ENCODE data around the gene PLEKHA6.

PLEKHA6 gene

GRCh38 chr1:204292740-204293139 lies 67.0 kb downstream of the PLEKHA6 start:
- no peak for TF ChIP-seq CTCF (IDR thresholded peaks at IDR 0.05)

GRCh38 chr1:204289280-204289679 lies 70.4 kb downstream of the PLEKHA6 start:
- TF ChIP-seq CTCF (IDR thresholded peaks at IDR 0.05): no peak

- no peak for TF ChIP-seq CTCF (IDR thresholded peaks at IDR 0.05)
Observed at GRCh38 chr1:204288021-204288588, 71.6 kb downstream of the PLEKHA6 start.

- TF ChIP-seq CTCF (IDR thresholded peaks at IDR 0.05): no peak
Observed at GRCh38 chr1:204287466-204287891, 72.2 kb downstream of the PLEKHA6 start.

- TF ChIP-seq CTCF (IDR thresholded peaks at IDR 0.05): no peak
Observed at GRCh38 chr1:204286831-204287421, 72.8 kb downstream of the PLEKHA6 start.

- TF ChIP-seq CTCF (IDR thresholded peaks at IDR 0.05): no peak
Observed at GRCh38 chr1:204286315-204286714, 73.4 kb downstream of the PLEKHA6 start.

GRCh38 chr1:204285436-204286305 lies 74.1 kb downstream of the PLEKHA6 start:
- TF ChIP-seq CTCF (IDR thresholded peaks at IDR 0.05): no peak
